ENCODE results near the gene LMBR1.

LMBR1 gene

DNA sequence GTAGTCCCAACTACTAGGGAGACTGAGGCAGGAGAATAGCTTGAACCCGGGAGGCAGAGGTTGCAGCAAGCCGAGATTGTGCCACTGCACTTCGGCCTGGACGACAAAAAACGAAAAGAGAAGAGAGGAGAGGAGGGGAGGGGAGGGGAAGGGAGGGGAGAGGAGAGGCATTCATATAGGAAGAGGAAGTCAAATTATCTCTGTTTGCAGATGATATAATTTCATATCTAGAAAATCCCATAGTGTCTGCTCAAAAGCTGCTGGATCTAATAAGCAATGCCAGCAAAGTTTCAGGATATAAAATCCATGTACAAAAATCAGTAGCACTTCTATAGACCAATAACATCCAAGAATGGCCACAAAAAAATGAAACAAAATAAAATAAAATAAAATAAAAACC lies 120.3 kb downstream of the LMBR1 start:
- H3K4me3 ChIP-seq (ENCODE audit: control insufficient read depth, low read depth, low read length): no peak overlapping the region
- no peak for DNase-seq (ENCODE audit: low read depth)
- no peak for TF ChIP-seq CTCF (IDR thresholded peaks at IDR 0.05; ENCODE audit: control insufficient read depth, insufficient read depth, low read depth, low read length, missing control alignments)

DNA sequence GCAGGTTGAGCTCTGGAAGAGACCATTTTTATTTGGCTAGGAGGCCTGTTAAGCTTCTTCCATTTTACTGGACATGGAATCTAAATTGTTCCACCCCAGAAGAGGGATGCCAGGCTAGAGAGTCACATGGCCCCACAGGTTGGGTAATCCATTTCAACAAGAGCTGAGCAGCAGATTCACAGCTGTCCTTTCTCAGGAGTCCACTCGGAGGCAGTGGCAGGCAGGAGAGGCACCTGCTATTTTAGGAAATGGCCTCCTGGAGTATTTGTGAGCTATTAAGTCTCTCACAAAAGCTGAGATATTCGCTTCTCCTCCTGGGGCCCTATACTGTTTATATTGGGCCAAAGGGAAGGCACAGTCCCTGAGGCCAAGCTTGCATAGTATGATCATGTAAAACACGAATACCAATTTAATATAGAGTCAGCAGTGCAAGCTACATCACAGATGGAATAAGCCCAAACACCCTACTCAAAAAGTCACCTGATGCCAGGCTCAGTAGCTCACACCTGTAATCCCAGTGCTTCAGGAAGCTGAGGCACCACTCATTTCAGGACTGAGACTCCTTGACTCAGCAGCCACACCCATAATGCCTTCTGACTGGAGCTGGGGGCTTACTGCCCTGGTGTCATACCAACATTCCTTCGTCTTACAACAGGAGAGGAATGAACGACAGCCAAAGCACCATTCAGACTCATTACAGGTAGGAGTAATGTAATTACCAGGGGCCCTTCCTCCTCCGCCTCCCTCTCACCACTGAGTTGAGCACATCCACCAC lies 124.1 kb downstream of the LMBR1 start:
- no peak overlapping the region for H3K4me3 ChIP-seq (ENCODE audit: control insufficient read depth, low read depth, low read length)
- TF ChIP-seq CTCF (IDR thresholded peaks at IDR 0.05; ENCODE audit: control insufficient read depth, insufficient read depth, low read depth, low read length, missing control alignments): no peak
- DNase-seq (ENCODE audit: low read depth): no peak

- no peak for DNase-seq (ENCODE audit: low read depth)
- no peak overlapping the region for H3K4me3 ChIP-seq (ENCODE audit: control insufficient read depth, low read depth, low read length)
- TF ChIP-seq CTCF (IDR thresholded peaks at IDR 0.05; ENCODE audit: control insufficient read depth, insufficient read depth, low read depth, low read length, missing control alignments): no peak
Observed at GRCh38 chr7:156766666-156767065, 126.3 kb downstream of the LMBR1 start.

GRCh38 chr7:156765901-156766656 lies 126.9 kb downstream of the LMBR1 start:
- no peak for TF ChIP-seq CTCF (IDR thresholded peaks at IDR 0.05; ENCODE audit: control insufficient read depth, insufficient read depth, low read depth, low read length, missing control alignments)
- DNase-seq (ENCODE audit: low read depth): no peak
- no peak overlapping the region for H3K4me3 ChIP-seq (ENCODE audit: control insufficient read depth, low read depth, low read length)

DNA sequence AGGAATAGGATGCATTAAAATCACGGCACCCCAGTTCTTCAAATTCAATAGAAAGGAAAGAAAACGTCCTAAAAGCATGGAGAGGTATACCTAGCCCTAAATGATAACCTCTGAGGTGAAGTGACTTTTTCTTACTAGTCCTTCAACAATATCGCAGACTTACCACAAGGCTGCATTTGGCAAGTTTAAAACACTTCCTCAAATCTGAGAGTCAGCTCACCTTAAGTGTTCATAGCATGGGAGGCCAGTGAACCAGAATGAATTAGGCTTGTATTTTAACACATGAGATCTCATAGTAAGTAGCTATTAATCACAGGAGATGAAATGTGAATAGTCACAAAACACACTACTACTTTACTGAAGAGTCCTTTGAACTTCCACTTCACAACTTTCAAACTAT lies 128.2 kb downstream of the LMBR1 start:
- DNase-seq (ENCODE audit: low read depth): no peak
- no peak overlapping the region for H3K4me3 ChIP-seq (ENCODE audit: control insufficient read depth, low read depth, low read length)
- no peak for TF ChIP-seq CTCF (IDR thresholded peaks at IDR 0.05; ENCODE audit: control insufficient read depth, insufficient read depth, low read depth, low read length, missing control alignments)

GRCh38 chr7:156764016-156764669 lies 128.8 kb downstream of the LMBR1 start:
- DNase-seq (ENCODE audit: low read depth): peak; percentile 31
- TF ChIP-seq CTCF (IDR thresholded peaks at IDR 0.05; ENCODE audit: control insufficient read depth, insufficient read depth, low read depth, low read length, missing control alignments): peak; percentile 85

More at GRCh38 chr7:156764016-156764669, 128.8 kb downstream of the LMBR1 start:
- H3K4me3 ChIP-seq (ENCODE audit: control insufficient read depth, low read depth, low read length): no peak overlapping the region

Measured in AG09309 (cell line).